Liver (tissue), 9 donors: ENCODE measurements around the gene OR5AC2. TPM values are rescaled to one million over a fixed set of nuclear protein-coding genes. Genes with fewer than 3 reads are reported as not detected.

ENCODE experiments used
- DNase-seq: peaks from one replicate; pipeline ENCODE4 v3.0.0-alpha.2; 2017; ENCODE audit warnings: low spot score
- H3K27ac ChIP-seq, 2 donors: one replicate each; pipeline ENCODE4 v1.7.0; 2013; ENCODE audit warnings: inconsistent platforms in 2 of 2, low read length in 2 of 2, control low read depth in 1 of 2, low read depth in 1 of 2, mild to moderate bottlenecking in 1 of 2
- H3K27me3 ChIP-seq, 4 donors: one replicate each; pipeline versions ENCODE4 v1.6.1 to v1.7.0; 2013; ENCODE audit warnings: low read length in 3 of 4, inconsistent platforms in 1 of 4, mild to moderate bottlenecking in 1 of 4, moderate library complexity in 1 of 4; ENCODE audit not compliant: control insufficient read depth in 4 of 4, insufficient read depth in 4 of 4
- H3K36me3 ChIP-seq, 4 donors: one replicate each; pipeline versions ENCODE4 v1.6.1 to v1.7.0; 2013; ENCODE audit warnings: low read length in 3 of 4, mild to moderate bottlenecking in 3 of 4, low read depth in 1 of 4, moderate library complexity in 1 of 4; ENCODE audit not compliant: control insufficient read depth in 4 of 4, insufficient read depth in 3 of 4
- H3K4me1 ChIP-seq, 4 donors: one replicate each; pipeline versions ENCODE4 v1.6.1 to v1.7.0; 2013; ENCODE audit warnings: low read length in 3 of 4, mild to moderate bottlenecking in 3 of 4, moderate library complexity in 1 of 4; ENCODE audit not compliant: control insufficient read depth in 4 of 4, insufficient read depth in 4 of 4
- H3K4me3 ChIP-seq, 3 donors: one replicate each; pipeline versions ENCODE4 v1.6.1 to v1.7.0; 2013; ENCODE audit warnings: low read length in 3 of 3, control low read depth in 1 of 3, low read depth in 1 of 3, mild to moderate bottlenecking in 1 of 3
- H3K9ac ChIP-seq, 2 donors: one replicate each; pipeline ENCODE4 v1.7.0; 2013; ENCODE audit warnings: low read length in 2 of 2, mild to moderate bottlenecking in 2 of 2, moderate library complexity in 2 of 2, control low read depth in 1 of 2, low read depth in 1 of 2
- H3K9me3 ChIP-seq, 4 donors: one replicate each; pipeline versions ENCODE4 v1.6.1 to v1.7.0; 2013; ENCODE audit warnings: low read length in 3 of 4; ENCODE audit not compliant: control insufficient read depth in 4 of 4
- EGR1 ChIP-seq, 2 donors: IDR thresholded peaks; 2 replicates each; pipeline ENCODE4 v1.6.1; 2016 to 2018; ENCODE audit warnings: antibody characterized with exemption in 2 of 2, low read depth in 2 of 2
- GABPA ChIP-seq, 2 donors: IDR thresholded peaks in 1 of 2; conservative IDR thresholded peaks in 1 of 2; 2 replicates each; pipeline ENCODE4 v1.6.1; 2016; ENCODE audit warnings: antibody characterized with exemption in 2 of 2, mild to moderate bottlenecking in 1 of 2, moderate library complexity in 1 of 2
- HNF4A ChIP-seq, 2 donors: conservative IDR thresholded peaks; 2 replicates each; pipeline ENCODE4 v1.6.1; 2016; ENCODE audit warnings: antibody characterized with exemption in 2 of 2, mild to moderate bottlenecking in 2 of 2
- HNF4G ChIP-seq: IDR thresholded peaks from 2 replicates; pipeline ENCODE4 v1.6.1; 2016; ENCODE audit warnings: antibody characterized with exemption
- RXRA ChIP-seq, 2 donors: IDR thresholded peaks; 2 replicates each; pipeline ENCODE4 v1.6.1; 2017 to 2018; ENCODE audit warnings: antibody characterized with exemption in 2 of 2, mild to moderate bottlenecking in 1 of 2
- TAF1 ChIP-seq: conservative IDR thresholded peaks from 2 replicates; pipeline ENCODE4 v1.6.1; 2016; ENCODE audit warnings: antibody characterized with exemption, mild to moderate bottlenecking
- YY1 ChIP-seq: IDR thresholded peaks from 2 replicates; pipeline ENCODE4 v1.6.1; 2016; ENCODE audit warnings: antibody characterized with exemption, mild to moderate bottlenecking
- WGBS: extraction: QIAGEN DNeasy Blood & Tissue Kit; methylation state at CpG from one replicate; pipeline ENCODE4 v1.1.7; 2013; 5-methylcytosine and 5-hydroxymethylcytosine counted together
- polyA plus RNA-seq, 2 donors: library from polyadenylated mRNA; stranded (reverse) in 1 of 2; unstranded in 1 of 2; fragments of 200-250 nt in 1 of 2; fragments of >200 nt in 1 of 2; fragmentation: Nextera tagmentation in 1 of 2; extraction: Ambion mirVana in 1 of 2; gene quantifications; one replicate each; pipeline versions ENCODE4 v1.2.1 to v1.2.3, GENCODE V29; 2013 to 2015
- total RNA-seq, 2 donors: library from RNA; depleted of rRNA; stranded (reverse); fragments of >200 nt; gene quantifications; one replicate each; pipeline ENCODE4 v1.2.3, GENCODE V29; 2014
- TF ChIP-seq, protein P1 (sequence below): fragments of 150-350 bp; IDR thresholded peaks from 2 replicates; pipeline ENCODE4 v1.5.1; 2017; ENCODE audit warnings: improper control_type of control experiment, low read depth, low read length; ENCODE audit not compliant: missing input control
- TF ChIP-seq, protein P2 (sequence below): IDR thresholded peaks from 2 replicates; pipeline ENCODE4 v1.6.1; 2016; ENCODE audit warnings: antibody characterized with exemption
- TF ChIP-seq, protein P3 (sequence below): IDR thresholded peaks from 2 replicates; pipeline ENCODE4 v1.6.1; 2016; ENCODE audit warnings: antibody characterized with exemption
- TF ChIP-seq, protein P4 (sequence below): IDR thresholded peaks from 2 replicates; pipeline ENCODE4 v1.6.1; 2016; ENCODE audit warnings: antibody characterized with exemption, mild to moderate bottlenecking
- donor health status: healthy.
- donor health status: healthy.
- donor health status: healthy.
- donor health status: healthy.
- donor health status: healthy.

Gene OR5AC2
- total and polyA plus RNA-seq, 4 donors = not detected

DNA sequence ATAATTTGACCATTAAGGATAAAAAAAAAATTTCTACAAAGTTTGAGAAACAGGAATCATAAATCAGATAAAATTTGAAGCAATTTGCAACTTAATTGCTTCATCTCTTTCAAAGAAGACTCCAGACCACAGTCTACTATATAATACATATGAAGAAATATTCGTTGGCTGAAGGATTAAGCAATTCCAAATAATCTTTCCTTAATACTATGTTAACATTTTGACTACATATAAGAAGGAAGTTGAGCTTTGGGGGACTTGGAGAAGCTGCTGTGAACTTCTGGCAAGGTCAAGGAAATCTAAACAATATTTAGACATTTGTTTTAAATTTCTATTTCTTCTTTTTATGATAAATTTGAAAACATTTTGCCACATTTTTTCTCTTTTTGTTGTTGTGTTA lies 38.4 kb upstream of the OR5AC2 start:
- DNase-seq = no peak
- Histone ChIP-seq H3K27ac (no peak overlapping the region), H3K9ac (no peak overlapping the region), H3K4me1 (no peaks in the 10 kb centered on the region), H3K27me3 (no peaks in the 10 kb centered on the region), H3K36me3 (no peaks in the 10 kb centered on the region), H3K9me3 (no peaks in the 10 kb centered on the region), H3K4me3 (no peak overlapping the region)
- TF ChIP-seq, protein P1, sequence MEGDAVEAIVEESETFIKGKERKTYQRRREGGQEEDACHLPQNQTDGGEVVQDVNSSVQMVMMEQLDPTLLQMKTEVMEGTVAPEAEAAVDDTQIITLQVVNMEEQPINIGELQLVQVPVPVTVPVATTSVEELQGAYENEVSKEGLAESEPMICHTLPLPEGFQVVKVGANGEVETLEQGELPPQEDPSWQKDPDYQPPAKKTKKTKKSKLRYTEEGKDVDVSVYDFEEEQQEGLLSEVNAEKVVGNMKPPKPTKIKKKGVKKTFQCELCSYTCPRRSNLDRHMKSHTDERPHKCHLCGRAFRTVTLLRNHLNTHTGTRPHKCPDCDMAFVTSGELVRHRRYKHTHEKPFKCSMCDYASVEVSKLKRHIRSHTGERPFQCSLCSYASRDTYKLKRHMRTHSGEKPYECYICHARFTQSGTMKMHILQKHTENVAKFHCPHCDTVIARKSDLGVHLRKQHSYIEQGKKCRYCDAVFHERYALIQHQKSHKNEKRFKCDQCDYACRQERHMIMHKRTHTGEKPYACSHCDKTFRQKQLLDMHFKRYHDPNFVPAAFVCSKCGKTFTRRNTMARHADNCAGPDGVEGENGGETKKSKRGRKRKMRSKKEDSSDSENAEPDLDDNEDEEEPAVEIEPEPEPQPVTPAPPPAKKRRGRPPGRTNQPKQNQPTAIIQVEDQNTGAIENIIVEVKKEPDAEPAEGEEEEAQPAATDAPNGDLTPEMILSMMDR = no peak
- TF ChIP-seq, protein P2, sequence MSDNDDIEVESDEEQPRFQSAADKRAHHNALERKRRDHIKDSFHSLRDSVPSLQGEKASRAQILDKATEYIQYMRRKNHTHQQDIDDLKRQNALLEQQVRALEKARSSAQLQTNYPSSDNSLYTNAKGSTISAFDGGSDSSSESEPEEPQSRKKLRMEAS = no peak
- TF ChIP-seq GABPA (IDR thresholded peaks at IDR 0.05 in 1 of 2, conservative IDR thresholded peaks at IDR 0.05 in 1 of 2) = no peak
- TF ChIP-seq, protein P3, sequence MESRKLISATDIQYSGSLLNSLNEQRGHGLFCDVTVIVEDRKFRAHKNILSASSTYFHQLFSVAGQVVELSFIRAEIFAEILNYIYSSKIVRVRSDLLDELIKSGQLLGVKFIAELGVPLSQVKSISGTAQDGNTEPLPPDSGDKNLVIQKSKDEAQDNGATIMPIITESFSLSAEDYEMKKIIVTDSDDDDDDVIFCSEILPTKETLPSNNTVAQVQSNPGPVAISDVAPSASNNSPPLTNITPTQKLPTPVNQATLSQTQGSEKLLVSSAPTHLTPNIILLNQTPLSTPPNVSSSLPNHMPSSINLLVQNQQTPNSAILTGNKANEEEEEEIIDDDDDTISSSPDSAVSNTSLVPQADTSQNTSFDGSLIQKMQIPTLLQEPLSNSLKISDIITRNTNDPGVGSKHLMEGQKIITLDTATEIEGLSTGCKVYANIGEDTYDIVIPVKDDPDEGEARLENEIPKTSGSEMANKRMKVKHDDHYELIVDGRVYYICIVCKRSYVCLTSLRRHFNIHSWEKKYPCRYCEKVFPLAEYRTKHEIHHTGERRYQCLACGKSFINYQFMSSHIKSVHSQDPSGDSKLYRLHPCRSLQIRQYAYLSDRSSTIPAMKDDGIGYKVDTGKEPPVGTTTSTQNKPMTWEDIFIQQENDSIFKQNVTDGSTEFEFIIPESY = no peak
- no peak for TF ChIP-seq HNF4G
- TF ChIP-seq YY1 = no peak
- TF ChIP-seq HNF4A (conservative IDR thresholded peaks at IDR 0.05) = no peak
- TF ChIP-seq, protein P4, sequence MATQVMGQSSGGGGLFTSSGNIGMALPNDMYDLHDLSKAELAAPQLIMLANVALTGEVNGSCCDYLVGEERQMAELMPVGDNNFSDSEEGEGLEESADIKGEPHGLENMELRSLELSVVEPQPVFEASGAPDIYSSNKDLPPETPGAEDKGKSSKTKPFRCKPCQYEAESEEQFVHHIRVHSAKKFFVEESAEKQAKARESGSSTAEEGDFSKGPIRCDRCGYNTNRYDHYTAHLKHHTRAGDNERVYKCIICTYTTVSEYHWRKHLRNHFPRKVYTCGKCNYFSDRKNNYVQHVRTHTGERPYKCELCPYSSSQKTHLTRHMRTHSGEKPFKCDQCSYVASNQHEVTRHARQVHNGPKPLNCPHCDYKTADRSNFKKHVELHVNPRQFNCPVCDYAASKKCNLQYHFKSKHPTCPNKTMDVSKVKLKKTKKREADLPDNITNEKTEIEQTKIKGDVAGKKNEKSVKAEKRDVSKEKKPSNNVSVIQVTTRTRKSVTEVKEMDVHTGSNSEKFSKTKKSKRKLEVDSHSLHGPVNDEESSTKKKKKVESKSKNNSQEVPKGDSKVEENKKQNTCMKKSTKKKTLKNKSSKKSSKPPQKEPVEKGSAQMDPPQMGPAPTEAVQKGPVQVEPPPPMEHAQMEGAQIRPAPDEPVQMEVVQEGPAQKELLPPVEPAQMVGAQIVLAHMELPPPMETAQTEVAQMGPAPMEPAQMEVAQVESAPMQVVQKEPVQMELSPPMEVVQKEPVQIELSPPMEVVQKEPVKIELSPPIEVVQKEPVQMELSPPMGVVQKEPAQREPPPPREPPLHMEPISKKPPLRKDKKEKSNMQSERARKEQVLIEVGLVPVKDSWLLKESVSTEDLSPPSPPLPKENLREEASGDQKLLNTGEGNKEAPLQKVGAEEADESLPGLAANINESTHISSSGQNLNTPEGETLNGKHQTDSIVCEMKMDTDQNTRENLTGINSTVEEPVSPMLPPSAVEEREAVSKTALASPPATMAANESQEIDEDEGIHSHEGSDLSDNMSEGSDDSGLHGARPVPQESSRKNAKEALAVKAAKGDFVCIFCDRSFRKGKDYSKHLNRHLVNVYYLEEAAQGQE = no peak
- no peak for TF ChIP-seq EGR1 (IDR thresholded peaks at IDR 0.05; ENCODE audit: low read depth in 2 of 2)
- WGBS = 25% methylated on average over 1 of the region's 1 CpG

DNA sequence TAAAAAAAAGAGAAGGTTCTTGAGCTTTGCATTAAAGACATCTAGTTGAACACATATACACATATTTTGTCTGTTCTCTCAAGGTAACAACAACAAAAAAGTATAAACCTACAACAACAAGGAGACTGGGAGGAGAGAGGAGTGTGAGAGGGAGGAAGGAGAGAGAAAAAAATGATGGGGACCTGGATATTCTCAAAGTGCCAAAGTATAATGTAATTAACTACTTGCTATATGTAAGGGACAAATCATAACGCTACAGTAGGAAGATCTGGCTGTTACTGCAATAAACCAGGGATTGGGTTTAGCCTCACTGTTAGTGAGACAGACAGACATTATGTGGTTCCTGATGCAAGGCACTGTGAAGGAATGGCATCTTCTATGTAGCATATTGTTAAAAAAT lies 37.7 kb upstream of the OR5AC2 start:
- Histone ChIP-seq H3K4me3 (no peak overlapping the region), H3K4me1 (no peaks in the 10 kb centered on the region), H3K27me3 (no peaks in the 10 kb centered on the region), H3K27ac (no peak overlapping the region), H3K9ac (no peak overlapping the region), H3K9me3 (no peaks in the 10 kb centered on the region), H3K36me3 (no peaks in the 10 kb centered on the region)
- TF ChIP-seq TAF1 = no peak
- TF ChIP-seq, protein P4 = no peak
- no peak for TF ChIP-seq YY1
- TF ChIP-seq RXRA (IDR thresholded peaks at IDR 0.05) = no peak
- 77% methylated on average over 1 of the region's 1 CpG for WGBS
- no peak for DNase-seq
